Retinal pigment epithelial cell (primary cell): ENCODE data around the gene PICK1.
"Not testable (repeated sequence)": the region's sequence is repeated elsewhere in the genome, so short reads cannot be mapped to it uniquely, and the experiment has no call there.

Experiments
- DNase-seq: peaks from one replicate; pipeline ENCODE4 v3.0.0-alpha.2; 2010; ENCODE audit warnings: low read depth
- H3K4me3 ChIP-seq: 2 replicates; pipeline ENCODE4 v1.5.1; 2011; ENCODE audit warnings: mild to moderate bottlenecking, low read length, control low read depth, moderate library complexity
- CTCF ChIP-seq: conservative IDR thresholded peaks from 2 replicates; pipeline ENCODE4 v1.5.1; 2011; ENCODE audit warnings: low read depth, low read length, control low read depth, inconsistent platforms

The PICK1 gene

GRCh38 chr22:38110863-38111852 lies 54.0 kb downstream of the PICK1 start:
- no peak for TF ChIP-seq CTCF
- DNase-seq = no peak
- H3K4me3 ChIP-seq = no peak overlapping the region

- no peak for TF ChIP-seq CTCF
- no peak for DNase-seq
Measured at GRCh38 chr22:38111925-38112355, 54.7 kb downstream of the PICK1 start.

GRCh38 chr22:38112381-38112780 lies 55.2 kb downstream of the PICK1 start:
- DNase-seq = no peak
- no peak for TF ChIP-seq CTCF
- H3K4me3 ChIP-seq = no peak overlapping the region

More at GRCh38 chr22:38111925-38112355, 54.7 kb downstream of the PICK1 start:
- H3K4me3 ChIP-seq = no peak overlapping the region

- TF ChIP-seq CTCF = peak; percentile 97
- DNase-seq = no peak
- no peak overlapping the region for H3K4me3 ChIP-seq
Measured at GRCh38 chr22:38114484-38115398, 57.5 kb downstream of the PICK1 start.

GRCh38 chr22:38115423-38116205 lies 58.4 kb downstream of the PICK1 start:
- H3K4me3 ChIP-seq = no peak overlapping the region
- TF ChIP-seq CTCF = no peak
- no peak for DNase-seq

GRCh38 chr22:38117556-38117955 lies 60.4 kb downstream of the PICK1 start:
- H3K4me3 ChIP-seq, DNase-seq: not testable (repeated sequence)

GRCh38 chr22:38118182-38118581 lies 61.0 kb downstream of the PICK1 start:
- no peak overlapping the region for H3K4me3 ChIP-seq
- TF ChIP-seq CTCF = no peak
- no peak for DNase-seq

GRCh38 chr22:38118747-38119146 lies 61.5 kb downstream of the PICK1 start:
- not testable (repeated sequence) for DNase-seq, H3K4me3 ChIP-seq
